ENCODE data around the gene SPIN2A.
"Not testable (repeated sequence)": the region's sequence is repeated elsewhere in the genome, so short reads cannot be mapped to it uniquely, and the experiment has no call there.

SPIN2A gene

DNA sequence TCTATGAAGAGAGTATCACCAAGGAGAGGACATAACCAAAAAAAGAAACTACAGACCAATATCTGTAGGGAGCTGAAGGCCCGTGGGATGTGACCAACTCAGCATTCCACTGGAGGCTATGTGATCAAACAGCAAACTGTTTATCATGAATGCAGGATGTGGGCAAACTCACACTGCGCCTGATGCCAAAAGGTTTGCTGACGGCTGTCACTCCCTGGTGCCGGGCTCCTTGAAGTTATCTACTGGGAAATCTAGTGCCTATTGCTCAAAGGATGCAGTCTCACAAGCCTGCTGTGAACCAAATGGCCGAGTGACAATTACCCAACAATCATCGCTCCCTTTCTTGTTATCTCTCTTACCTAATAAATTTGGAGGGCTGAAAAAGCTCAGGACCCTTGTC lies 34.3 kb downstream of the SPIN2A start:
- not testable (repeated sequence) for DNase-seq (ENCODE audit: low read depth)
